Stimulated activated CD8-positive, alpha-beta memory T cell treated with anti-CD3 and anti-CD28 coated beads, Interleukin-12 subunit alpha, Interleukin-12 subunit beta, amount 100 ng/mL, for 24 hours (primary cell): ENCODE data around the gene ZBTB7C.
"Not testable (repeated sequence)": the region's sequence is repeated elsewhere in the genome, so short reads cannot be mapped to it uniquely, and the experiment has no call there.

Experiments
- DNase-seq: peaks from one replicate; pipeline ENCODE4 v3.0.0-alpha.2; 2020; ENCODE audit errors: extremely low read depth

ZBTB7C gene

GRCh38 chr18:48408727-48409590 is at the start of gene ZBTB7C:
ZBTB7C (minus strand) TSS chr18:48409383.
- DNase-seq = no peak

GRCh38 chr18:48456838-48457237 is 47.7 kb upstream of the ZBTB7C start:
- no peak for DNase-seq

DNA sequence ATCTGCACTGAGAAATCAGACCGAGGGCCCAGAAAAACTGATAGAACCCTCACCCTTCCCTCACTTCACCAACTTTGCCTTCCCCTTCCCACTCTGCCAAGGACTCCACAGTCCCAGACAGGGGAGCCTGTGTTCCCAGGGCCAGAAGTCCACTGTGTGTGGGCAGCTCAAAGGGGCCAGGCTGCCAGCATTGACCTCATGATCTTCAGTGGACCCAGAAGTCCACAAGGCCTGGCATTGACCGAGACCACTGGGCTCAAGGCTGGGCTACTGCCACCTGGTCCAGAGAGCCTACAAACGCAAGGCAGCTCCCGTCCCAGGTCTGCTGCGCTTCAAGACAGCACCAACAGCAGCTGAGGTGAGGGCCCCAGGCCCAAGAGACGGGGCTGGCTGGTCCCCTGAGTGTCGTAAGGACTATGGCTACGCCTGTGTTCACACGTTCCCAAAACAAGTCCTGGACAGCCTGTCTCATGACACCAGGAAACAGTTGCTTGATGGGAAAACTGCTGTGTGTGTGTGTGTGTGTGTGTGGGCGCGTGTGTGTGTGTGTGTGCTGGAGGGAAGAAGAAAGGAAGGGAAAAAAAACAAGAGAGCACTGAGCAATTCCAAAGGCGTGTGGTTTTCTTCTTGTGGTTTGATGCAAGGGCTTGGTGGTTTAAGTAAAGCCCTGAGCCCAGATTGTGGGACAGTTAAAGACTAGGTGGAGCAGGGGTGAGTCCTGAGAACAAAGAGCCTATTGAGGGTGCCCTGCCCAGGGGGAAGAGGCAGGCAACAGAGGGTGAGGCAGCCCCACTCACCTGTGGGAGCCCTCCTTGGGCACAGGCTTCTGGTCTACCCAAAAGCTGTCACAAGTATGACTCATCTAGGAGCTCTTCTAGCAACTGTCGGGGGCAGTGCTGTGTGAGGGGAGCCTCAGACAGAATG is 46.6 kb upstream of the ZBTB7C start:
- DNase-seq = no peak

DNA sequence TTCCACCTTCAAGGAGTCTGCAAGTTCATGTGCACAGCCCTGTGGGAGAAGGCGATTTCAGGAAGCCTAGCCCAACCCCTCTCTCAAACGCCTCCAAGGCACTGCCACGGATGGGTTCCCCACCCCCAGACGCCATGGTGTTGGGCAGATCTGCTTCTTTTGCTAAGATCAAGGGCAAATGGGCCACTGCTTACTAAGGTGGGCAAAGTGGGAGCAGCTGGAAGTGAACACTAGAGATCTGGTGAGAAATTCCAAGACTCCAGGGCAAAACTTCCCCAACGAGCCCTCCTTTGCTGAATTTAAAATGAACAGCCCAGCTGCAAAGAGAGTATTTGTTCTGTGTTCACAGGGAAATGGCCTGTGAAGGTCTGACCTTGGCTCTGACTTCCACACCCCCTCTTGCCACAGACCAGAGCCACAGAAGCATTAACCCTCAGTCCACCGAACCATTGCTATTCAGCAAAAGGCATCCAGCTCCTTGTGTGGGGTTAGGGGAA is 45.1 kb upstream of the ZBTB7C start:
- DNase-seq = no peak

- DNase-seq = no peak
Observed at GRCh38 chr18:48453330-48454066, 44.3 kb upstream of the ZBTB7C start.

DNA sequence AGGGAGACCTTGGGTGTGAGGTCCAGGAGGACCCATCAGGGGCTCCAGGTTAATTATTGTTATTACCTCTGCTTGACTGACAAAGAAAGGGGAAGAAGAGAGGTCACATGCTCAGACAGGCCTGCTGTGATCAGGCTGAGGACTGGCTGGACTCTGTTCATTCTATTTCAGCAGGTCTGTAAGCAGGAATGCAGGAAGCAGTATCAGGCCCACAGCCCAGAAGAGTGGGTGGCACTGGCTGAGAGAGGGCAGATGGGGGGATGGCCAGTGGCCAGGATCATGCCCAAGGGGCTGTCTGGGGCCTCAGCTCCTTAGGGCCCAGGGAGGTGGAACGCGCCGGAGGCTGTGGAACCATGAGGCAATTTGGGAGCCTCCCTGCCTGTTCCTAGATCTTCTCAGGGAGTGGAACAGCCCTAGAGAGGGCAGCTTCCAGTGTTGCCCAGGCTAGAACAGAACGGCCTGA is 43.7 kb upstream of the ZBTB7C start:
- no peak for DNase-seq

DNA sequence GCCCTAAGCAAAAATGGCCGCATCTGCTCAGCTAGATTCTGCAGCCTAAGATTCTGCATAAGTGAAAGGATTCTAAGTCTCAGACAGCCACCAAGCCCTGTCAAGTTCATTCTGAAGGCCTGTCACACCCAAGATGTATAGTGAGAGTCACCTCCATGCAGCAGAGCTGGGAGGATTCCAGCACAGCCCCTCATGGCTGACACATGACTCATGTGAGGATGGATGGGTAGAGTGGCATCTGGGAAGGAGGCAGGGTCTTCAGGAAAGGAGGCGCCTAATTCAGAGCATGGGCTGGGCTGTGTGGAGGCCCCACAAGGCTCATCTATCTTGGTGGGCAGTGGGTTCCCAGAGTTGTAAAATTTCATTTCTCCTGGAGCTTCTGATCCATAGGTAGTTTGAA is 41.5 kb upstream of the ZBTB7C start:
- DNase-seq = no peak

DNA sequence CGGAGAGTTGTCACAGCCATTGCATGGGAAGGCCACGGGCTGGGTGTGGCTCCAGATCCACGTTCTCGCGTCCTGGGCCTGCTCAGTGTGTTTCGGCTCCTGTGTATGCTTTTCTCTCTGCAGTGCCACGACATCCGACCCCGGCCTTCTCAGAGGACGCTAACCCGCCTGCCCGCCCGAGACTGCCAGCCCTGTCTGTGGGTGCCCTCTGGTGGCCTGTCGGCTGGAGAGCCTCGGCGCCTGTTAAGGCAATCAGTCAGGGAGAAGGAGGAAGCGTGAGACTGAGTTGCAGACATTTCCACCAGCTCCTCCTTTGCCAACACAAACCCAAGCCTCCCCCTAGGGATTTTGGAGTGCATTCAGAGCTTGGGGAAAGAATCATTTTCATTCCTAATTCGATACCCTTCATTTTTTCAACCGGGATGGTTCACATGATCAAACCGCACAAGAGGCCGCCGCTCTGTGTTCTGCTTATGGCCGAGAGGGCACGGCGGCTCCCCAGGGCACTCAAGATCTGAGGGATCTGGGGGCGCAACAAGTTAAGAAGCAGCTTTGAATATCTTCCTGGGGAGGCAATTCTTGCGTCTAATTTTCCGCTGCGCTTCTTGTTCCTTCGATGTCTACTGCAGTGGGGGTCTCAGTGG is 37.5 kb upstream of the ZBTB7C start:
- peak; percentile 24 for DNase-seq

DNA sequence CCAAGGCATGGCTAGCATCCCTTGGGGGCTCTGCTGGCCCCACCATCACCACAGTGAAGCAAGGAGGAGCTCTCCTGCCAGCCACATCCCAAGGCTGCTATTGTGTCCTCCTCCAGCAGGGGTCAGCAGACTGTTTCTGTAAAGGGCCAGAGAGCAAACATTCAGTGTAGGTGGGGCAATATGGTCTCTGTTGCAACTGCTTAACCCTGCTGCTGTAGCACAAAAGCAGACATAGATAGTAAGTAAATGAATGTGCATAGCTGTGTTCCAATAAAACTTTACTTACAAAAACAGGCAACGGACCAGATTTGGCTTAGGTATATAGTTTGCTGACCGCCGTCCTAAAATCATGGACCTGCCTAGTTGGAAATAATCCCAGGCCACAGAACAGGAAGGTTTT is 36.4 kb upstream of the ZBTB7C start:
- peak; percentile 28 for DNase-seq

- DNase-seq = no peak
Observed at GRCh38 chr18:48442761-48443160, 33.6 kb upstream of the ZBTB7C start.

GRCh38 chr18:48441405-48441881 is 32.3 kb upstream of the ZBTB7C start:
- DNase-seq = no peak

DNA sequence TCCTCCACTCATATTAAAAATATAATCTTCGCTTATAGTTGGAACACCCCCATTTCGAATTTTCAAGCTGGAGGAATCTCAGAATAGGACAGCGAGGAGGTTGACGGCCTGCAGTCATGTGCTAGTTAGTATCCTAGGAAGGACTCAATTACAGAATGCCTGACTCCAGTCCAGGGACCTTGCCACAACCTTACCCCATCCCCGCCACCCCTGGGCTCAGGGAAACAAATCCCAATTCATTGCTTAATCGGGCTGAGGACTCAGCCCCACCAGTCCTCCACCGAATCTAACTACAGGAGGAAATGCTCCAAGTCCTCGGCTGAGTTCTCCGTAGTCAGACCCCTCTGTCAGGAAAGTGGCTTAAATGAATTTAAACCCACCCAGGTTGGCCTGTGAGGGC is 31.7 kb upstream of the ZBTB7C start:
- DNase-seq = no peak

- DNase-seq = no peak
Observed at GRCh38 chr18:48436907-48437306, 27.7 kb upstream of the ZBTB7C start.

GRCh38 chr18:48434382-48434781 is 25.2 kb upstream of the ZBTB7C start:
- DNase-seq = not testable (repeated sequence)

DNA sequence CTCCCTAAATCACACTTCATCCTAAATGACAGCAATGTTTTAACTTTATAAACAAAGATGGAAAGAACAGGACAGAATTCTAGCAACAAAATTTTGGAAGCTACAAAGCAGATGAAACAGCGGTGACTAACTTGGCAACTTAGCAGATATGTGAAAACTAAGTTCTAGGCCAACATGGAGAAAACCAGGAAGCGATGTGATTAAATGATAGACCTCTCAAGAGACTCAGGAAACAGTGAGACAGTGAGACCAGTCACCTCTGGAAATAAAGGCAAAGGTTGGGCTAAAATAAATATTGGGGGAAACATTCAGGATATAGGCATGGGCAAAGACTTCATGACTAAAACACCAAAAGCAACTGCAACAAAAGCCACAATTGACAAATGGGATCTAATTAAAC is 24.4 kb upstream of the ZBTB7C start:
- DNase-seq = no peak

GRCh38 chr18:48430150-48430549 is 21.0 kb upstream of the ZBTB7C start:
- DNase-seq = no peak

- no peak for DNase-seq
Observed at GRCh38 chr18:48428475-48429177, 19.4 kb upstream of the ZBTB7C start.

DNA sequence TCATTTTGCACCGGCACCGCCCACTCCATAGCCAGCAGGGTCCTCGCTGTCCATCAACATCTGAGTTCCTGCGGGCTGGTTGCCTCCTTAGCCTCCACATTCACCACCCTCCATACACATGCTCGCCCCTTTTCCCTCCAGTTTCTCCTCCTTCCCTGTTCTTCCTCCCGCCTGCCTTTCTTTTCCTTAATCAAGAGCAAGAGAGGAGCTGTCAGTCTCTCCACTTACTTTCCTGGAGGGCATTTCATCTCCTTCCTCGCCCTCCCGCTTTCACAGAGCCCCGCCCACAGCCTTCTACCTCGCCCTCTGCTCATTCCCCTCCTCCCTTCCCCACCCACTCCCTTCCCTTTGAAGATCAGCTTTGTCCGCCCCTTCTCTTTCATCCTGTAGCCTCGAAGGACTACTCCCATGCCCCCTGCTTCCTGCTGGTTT is 13.8 kb upstream of the ZBTB7C start:
- DNase-seq = no peak

DNA sequence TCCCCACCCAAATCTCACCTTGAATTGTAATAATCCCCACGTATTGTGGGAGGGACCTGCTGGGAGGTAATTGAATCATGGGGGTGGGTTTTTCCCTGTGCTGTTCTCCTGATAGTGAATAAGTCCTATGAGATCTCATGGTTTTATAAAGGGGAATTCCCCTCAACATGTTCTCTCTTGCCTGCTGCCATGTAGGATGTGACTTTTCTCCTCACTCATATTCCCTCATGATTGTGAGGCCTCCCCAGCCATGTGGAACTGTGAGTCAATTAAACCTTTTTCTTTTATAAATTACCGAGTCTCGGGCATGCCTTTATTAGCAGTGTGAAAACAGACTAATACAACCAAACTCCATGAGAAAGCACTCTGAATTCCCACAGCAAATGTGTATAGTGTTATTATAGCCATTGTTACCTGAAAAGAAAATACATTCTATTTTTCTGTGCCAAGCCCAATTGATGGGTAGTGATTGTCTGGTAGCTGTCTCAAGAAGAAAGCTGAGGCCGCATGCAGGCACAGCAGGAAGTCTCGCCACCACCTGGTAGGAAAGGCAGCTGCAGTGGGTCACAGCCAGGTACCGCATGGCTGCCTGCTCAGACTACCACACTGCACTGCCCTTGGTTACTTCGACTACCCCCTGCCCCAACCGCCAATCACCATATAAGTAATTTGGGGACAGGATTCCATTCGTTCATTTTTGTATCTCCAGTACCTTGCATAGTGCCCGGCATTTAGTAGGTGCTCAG is 10.3 kb upstream of the ZBTB7C start:
- DNase-seq = no peak
